ENCODE results near the gene SLC4A7.

- TF ChIP-seq CTCF (IDR thresholded peaks at IDR 0.05) (no peak), POLR2A (IDR thresholded peaks at IDR 0.05) (no peak)
Measured at GRCh38 chr3:27380433-27381357, 103.5 kb downstream of the SLC4A7 start.

Measured in lower leg skin (tissue), 3 donors.